Measurements from ENCODE around the gene SH3PXD2A.

- TF ChIP-seq, protein P1, sequence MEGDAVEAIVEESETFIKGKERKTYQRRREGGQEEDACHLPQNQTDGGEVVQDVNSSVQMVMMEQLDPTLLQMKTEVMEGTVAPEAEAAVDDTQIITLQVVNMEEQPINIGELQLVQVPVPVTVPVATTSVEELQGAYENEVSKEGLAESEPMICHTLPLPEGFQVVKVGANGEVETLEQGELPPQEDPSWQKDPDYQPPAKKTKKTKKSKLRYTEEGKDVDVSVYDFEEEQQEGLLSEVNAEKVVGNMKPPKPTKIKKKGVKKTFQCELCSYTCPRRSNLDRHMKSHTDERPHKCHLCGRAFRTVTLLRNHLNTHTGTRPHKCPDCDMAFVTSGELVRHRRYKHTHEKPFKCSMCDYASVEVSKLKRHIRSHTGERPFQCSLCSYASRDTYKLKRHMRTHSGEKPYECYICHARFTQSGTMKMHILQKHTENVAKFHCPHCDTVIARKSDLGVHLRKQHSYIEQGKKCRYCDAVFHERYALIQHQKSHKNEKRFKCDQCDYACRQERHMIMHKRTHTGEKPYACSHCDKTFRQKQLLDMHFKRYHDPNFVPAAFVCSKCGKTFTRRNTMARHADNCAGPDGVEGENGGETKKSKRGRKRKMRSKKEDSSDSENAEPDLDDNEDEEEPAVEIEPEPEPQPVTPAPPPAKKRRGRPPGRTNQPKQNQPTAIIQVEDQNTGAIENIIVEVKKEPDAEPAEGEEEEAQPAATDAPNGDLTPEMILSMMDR (conservative IDR thresholded peaks at IDR 0.05; ENCODE audit: low read depth, low read length) = no peak
- TF ChIP-seq EZH2 (IDR thresholded peaks at IDR 0.05; ENCODE audit: borderline replicate concordance, low read depth, low read length, poor library complexity, severe bottlenecking) = no peak
Measured at GRCh38 chr10:103793920-103794883, 61.2 kb downstream of the SH3PXD2A start.
